ENCODE data around the gene POLR1B.

DNA sequence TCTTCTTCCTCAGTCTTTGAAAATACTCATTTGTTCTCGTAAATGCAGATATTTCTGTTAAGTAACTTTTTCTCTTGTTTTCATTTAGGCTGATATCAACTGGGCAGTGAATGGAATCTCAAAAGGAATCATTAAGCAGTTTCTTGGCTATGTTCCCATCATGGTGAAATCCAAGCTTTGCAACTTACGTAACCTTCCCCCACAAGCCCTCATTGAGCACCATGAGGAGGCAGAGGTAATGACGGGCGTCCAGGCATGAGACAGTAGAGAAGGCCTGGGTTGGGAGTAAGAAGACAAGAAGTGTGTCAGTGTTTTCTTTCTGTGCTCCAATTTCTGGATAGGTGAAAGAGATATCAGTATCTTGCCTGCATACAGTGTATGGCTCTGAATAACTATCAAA is 5.1 kb downstream of the POLR1B start:
- TF ChIP-seq, protein P1, sequence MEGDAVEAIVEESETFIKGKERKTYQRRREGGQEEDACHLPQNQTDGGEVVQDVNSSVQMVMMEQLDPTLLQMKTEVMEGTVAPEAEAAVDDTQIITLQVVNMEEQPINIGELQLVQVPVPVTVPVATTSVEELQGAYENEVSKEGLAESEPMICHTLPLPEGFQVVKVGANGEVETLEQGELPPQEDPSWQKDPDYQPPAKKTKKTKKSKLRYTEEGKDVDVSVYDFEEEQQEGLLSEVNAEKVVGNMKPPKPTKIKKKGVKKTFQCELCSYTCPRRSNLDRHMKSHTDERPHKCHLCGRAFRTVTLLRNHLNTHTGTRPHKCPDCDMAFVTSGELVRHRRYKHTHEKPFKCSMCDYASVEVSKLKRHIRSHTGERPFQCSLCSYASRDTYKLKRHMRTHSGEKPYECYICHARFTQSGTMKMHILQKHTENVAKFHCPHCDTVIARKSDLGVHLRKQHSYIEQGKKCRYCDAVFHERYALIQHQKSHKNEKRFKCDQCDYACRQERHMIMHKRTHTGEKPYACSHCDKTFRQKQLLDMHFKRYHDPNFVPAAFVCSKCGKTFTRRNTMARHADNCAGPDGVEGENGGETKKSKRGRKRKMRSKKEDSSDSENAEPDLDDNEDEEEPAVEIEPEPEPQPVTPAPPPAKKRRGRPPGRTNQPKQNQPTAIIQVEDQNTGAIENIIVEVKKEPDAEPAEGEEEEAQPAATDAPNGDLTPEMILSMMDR (IDR thresholded peaks at IDR 0.05) = no peak
- TF ChIP-seq POLR2A (IDR thresholded peaks at IDR 0.05) = no peak

Data from testis (tissue), 2 donors.